K562 (cell line): Measurements from ENCODE around the gene DNAJC17. TPM values are rescaled to one million over a fixed set of nuclear protein-coding genes. Genes with fewer than 3 reads are reported as not detected.

ENCODE experiments used
- CHD4 ChIP-seq: fragments of 200-600 bp; sonication (generic); IDR thresholded peaks from 3 replicates; pipeline ENCODE4 v1.6.1; 2012; ENCODE audit warnings: low read depth, mild to moderate bottlenecking, mixed read lengths, low read length, inconsistent platforms; ENCODE audit not compliant: insufficient read depth, insufficient replicate concordance, poor library complexity, severe bottlenecking
- CREB3L1 ChIP-seq: fragments of 450-650 bp; IDR thresholded peaks from 2 replicates; pipeline ENCODE4 v1.6.1; 2014; ENCODE audit warnings: low read depth, mild to moderate bottlenecking, moderate library complexity, borderline replicate concordance
- E2F5 ChIP-seq: sonication (generic); formaldehyde crosslinking; IDR thresholded peaks from 2 replicates; pipeline ENCODE4 v1.8.0; 2022; ENCODE audit warnings: mild to moderate bottlenecking, missing genetic modification reagents
- E2F6 ChIP-seq, 2 experiments: IDR thresholded peaks; 2 replicates each; pipeline ENCODE4 v1.6.1; 2011; ENCODE audit warnings: borderline replicate concordance in 1 of 2, control low read depth in 1 of 2, low read depth in 1 of 2, low read length in 1 of 2, mild to moderate bottlenecking in 1 of 2, mixed read lengths in 1 of 2, moderate library complexity in 1 of 2; ENCODE audit not compliant: insufficient read depth in 1 of 2, insufficient read length in 1 of 2, poor library complexity in 1 of 2, severe bottlenecking in 1 of 2; ENCODE audit errors: extremely low read depth in 1 of 2
- EP300 ChIP-seq: IDR thresholded peaks from 2 replicates; pipeline ENCODE4 v1.6.1; 2012; ENCODE audit warnings: low read length, improper control_type of control experiment
- GTF2E2 ChIP-seq: fragments of 200-800 bp; sonication (Bioruptor generic); IDR thresholded peaks from 2 replicates; pipeline ENCODE4 v1.6.1; 2016; ENCODE audit warnings: missing genetic modification characterization, missing compliant biosample characterization
- HEY1 ChIP-seq: fragments of 250-450 bp; sonication (Bioruptor Pico); IDR thresholded peaks from 2 replicates; pipeline ENCODE4 v1.5.0; 2020; ENCODE audit warnings: mild to moderate bottlenecking, moderate library complexity, borderline replicate concordance
- HNRNPUL1 ChIP-seq: fragments of 200-400 bp; formaldehyde crosslinking; IDR thresholded peaks from 2 replicates; pipeline ENCODE4 v1.6.1; 2017; ENCODE audit warnings: low read length
- KAT8 ChIP-seq: fragments of 450-650 bp; IDR thresholded peaks from 2 replicates; pipeline ENCODE4 v1.6.1; 2016; ENCODE audit warnings: low read depth, mild to moderate bottlenecking
- KDM1A ChIP-seq, 2 experiments: fragments of 450-650 bp; IDR thresholded peaks; 2 replicates each; pipeline ENCODE4 v1.6.1; 2016; ENCODE audit warnings: mild to moderate bottlenecking in 2 of 2
- NBN ChIP-seq: fragments of 450-650 bp; IDR thresholded peaks from 2 replicates; pipeline ENCODE4 v1.6.1; 2016; ENCODE audit warnings: low read depth, mild to moderate bottlenecking
- NKRF ChIP-seq: fragments of 450-650 bp; IDR thresholded peaks from 2 replicates; pipeline ENCODE4 v1.6.1; 2016; ENCODE audit warnings: borderline replicate concordance
- PHF20 ChIP-seq: fragments of 450-650 bp; IDR thresholded peaks from 2 replicates; pipeline ENCODE4 v1.6.1; 2018; ENCODE audit not compliant: partially characterized antibody
- RFX7 ChIP-seq: fragments of 250-450 bp; sonication (Bioruptor Pico); IDR thresholded peaks from 2 replicates; pipeline ENCODE4 v1.5.1; 2021; ENCODE audit warnings: mild to moderate bottlenecking
- TFAM ChIP-seq: fragments of 250-450 bp; sonication (Bioruptor Pico); conservative IDR thresholded peaks from 2 replicates; pipeline ENCODE4 v1.5.0; 2021; ENCODE audit warnings: mild to moderate bottlenecking, moderate library complexity
- TFAP4 ChIP-seq: sonication (generic); formaldehyde crosslinking; IDR thresholded peaks from 2 replicates; pipeline ENCODE4 v1.8.0; 2022; ENCODE audit warnings: missing genetic modification reagents, mild to moderate bottlenecking, moderate library complexity, borderline replicate concordance
- ZNF23 ChIP-seq: fragments of 250-450 bp; sonication (Bioruptor Pico); IDR thresholded peaks from 2 replicates; pipeline ENCODE4 v1.4.0; 2020; ENCODE audit warnings: mild to moderate bottlenecking
- ZNF24 ChIP-seq: fragments of 450-650 bp; IDR thresholded peaks from 2 replicates; pipeline ENCODE4 v1.6.1; 2016
- ZNF280B ChIP-seq: fragments of 250-450 bp; sonication (Bioruptor Pico); IDR thresholded peaks from 2 replicates; pipeline ENCODE4 v1.5.1; 2021; ENCODE audit warnings: mild to moderate bottlenecking
- ZNF707 ChIP-seq: fragments of 250-450 bp; sonication (Bioruptor Pico); conservative IDR thresholded peaks from 2 replicates; pipeline ENCODE4 v1.8.0; 2022; ENCODE audit warnings: inconsistent platforms, mild to moderate bottlenecking, moderate library complexity
- ZNF77 ChIP-seq: fragments of 250-450 bp; sonication (Bioruptor Pico); IDR thresholded peaks from 2 replicates; pipeline ENCODE4 v1.5.0; 2020
- polyA plus RNA-seq, 8 experiments: library from polyadenylated mRNA; depleted of rRNA in 4 of 8; stranded (reverse) in 5 of 8; unstranded in 3 of 8; fragments of >200 nt; fragmentation: Nextera tagmentation in 2 of 8; fragmentation: Illumina TruSeq in 1 of 8; extraction: Ambion mirVana in 2 of 8; extraction: Trizol in 1 of 8; gene quantifications; 2 replicates each; pipeline versions ENCODE4 v1.2.1 to v1.2.3, GENCODE V29; 2011 to 2014; ENCODE audit warnings: inconsistent platforms in 1 of 8, missing spikeins in 1 of 8
- total RNA-seq, 7 experiments: library from RNA; depleted of rRNA in 6 of 7; stranded (reverse); fragments of >200 nt in 6 of 7; fragmentation: Illumina TruSeq in 2 of 7; extraction: Trizol in 2 of 7; gene quantifications; 2 replicates each; pipeline versions ENCODE4 v1.2.1 to v1.2.3, GENCODE V29; 2011 to 2021; ENCODE audit warnings: low replicate concordance in 1 of 7

Gene DNAJC17
- total and polyA plus RNA-seq, 9 of the 15 experiments (the other 6 are each of a cell fraction or from before 2014, with no cell fraction given) = 2.4 to 79.4 (median 44.2) TPM

- TF ChIP-seq E2F6 (IDR thresholded peaks at IDR 0.05; ENCODE audit: borderline replicate concordance in 1 of 2, extremely low read depth in 1 of 2, insufficient read depth in 1 of 2, insufficient read length in 1 of 2, low read depth in 1 of 2, low read length in 1 of 2, poor library complexity in 1 of 2, severe bottlenecking in 1 of 2) (peak; percentile 48 to 55), E2F5 (no peak), TFAP4 (CRISPR knock-in tag) (no peak), HNRNPUL1 (no peak), TFAM (CRISPR knock-in tag) (no peak), RFX7 (no peak), KDM1A (IDR thresholded peaks at IDR 0.05) (peak; percentile 75 to 76), ZNF280B (CRISPR knock-in tag) (no peak), CREB3L1 (no peak), NBN (0 out of 2 replicates have a peak, but pooled peaks have one; percentile 23), ZNF77 (CRISPR knock-in tag) (no peak), ZNF707 (CRISPR knock-in tag) (no peak), ZNF23 (CRISPR knock-in tag) (no peak), HEY1 (CRISPR knock-in tag) (no peak), PHF20 (no peak), NKRF (0 out of 2 replicates have a peak, but pooled peaks have one; percentile 30), ZNF24 (no peak), GTF2E2 (no peak), KAT8 (no peak), CHD4 (peak; percentile 83), EP300 (no peak)
Measured at GRCh38 chr15:40807888-40808461, 702 bp upstream of the DNAJC17 start (continued).
